ENCODE data around the gene MOCS1. TPM values are rescaled to one million over a fixed set of nuclear protein-coding genes. Genes with fewer than 3 reads are reported as not detected.

Gene MOCS1
- total RNA-seq, 4 donors from 2014 or later: 26.4 to 61.7 (median 38.4) TPM

DNA sequence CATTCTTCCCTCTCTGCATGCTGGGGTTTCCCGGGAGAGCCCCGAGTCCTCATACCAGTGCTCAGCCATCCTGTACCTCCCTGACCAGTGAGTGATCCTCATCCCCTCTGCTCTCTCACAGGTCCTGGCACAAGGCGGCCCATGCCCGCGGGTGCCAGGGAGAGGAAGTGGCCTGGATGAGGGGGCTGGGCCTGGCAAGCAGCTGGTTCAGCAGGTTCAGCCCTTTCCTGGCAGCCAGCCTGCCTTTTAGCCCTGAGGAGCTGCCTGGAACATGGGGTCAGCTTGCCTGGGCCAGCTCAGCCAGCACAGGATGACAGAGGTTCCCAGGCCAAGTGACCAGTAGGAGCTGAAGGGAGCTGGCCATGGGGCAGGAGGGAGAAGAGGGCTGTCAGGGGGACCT, 10.9 kb downstream of the MOCS1 start:
- Histone ChIP-seq H3K27ac (peak overlapping the region in 3 of 4 donors; percentile 63 to 99 (median 77)), H3K36me3 (peaks cover 0 to 29% of the 10 kb centered on the region in 2 donors), H3K4me1 (peaks cover 44 to 57% of the 10 kb centered on the region in 2 donors), H3K4me3 (no peak overlapping the region), H3K27me3 (no peaks in the 10 kb centered on the region), H3K9me3 (no peaks in the 10 kb centered on the region)
- DNase-seq (peak; percentile 87), ATAC-seq (peak; percentile 50 to 55)
- in situ Hi-C loops (cut with MboI; ENCODE audit: low sequenced_read_pairs in 4 of 4): no loop called here
- TF ChIP-seq, protein P1, sequence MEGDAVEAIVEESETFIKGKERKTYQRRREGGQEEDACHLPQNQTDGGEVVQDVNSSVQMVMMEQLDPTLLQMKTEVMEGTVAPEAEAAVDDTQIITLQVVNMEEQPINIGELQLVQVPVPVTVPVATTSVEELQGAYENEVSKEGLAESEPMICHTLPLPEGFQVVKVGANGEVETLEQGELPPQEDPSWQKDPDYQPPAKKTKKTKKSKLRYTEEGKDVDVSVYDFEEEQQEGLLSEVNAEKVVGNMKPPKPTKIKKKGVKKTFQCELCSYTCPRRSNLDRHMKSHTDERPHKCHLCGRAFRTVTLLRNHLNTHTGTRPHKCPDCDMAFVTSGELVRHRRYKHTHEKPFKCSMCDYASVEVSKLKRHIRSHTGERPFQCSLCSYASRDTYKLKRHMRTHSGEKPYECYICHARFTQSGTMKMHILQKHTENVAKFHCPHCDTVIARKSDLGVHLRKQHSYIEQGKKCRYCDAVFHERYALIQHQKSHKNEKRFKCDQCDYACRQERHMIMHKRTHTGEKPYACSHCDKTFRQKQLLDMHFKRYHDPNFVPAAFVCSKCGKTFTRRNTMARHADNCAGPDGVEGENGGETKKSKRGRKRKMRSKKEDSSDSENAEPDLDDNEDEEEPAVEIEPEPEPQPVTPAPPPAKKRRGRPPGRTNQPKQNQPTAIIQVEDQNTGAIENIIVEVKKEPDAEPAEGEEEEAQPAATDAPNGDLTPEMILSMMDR (IDR thresholded peaks at IDR 0.05 in 4 of 5, conservative IDR thresholded peaks at IDR 0.05 in 1 of 5): no peak
- TF ChIP-seq POLR2A (IDR thresholded peaks at IDR 0.05): no peak
- intact Hi-C loops (cut with DNase I; ENCODE audit: low total_unique reads): no loop called here

DNA sequence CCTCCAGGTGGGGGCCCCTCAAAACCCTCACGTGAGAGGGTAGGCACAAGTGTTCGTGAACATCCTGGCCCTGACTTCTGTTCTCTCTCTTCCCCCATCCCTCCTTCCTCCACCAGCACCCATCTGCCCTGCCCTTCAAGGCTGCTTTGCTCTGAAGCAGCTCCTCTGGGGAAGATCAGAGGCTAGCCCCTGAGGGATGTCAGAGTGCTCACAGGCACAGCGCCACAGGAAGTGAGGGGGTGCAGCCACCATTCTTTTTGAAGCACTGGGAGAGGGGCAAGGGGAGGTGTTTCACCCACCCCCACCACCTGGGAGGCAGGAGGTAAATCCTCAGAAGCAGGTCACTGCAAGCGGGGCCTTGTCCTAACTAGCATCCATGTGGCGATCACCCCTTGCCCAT, 11.4 kb downstream of the MOCS1 start:
- peaks cover 0 to 34% of the 10 kb centered on the region in 2 donors for H3K36me3 ChIP-seq
- no peaks in the 10 kb centered on the region for H3K9me3 ChIP-seq
- DNase-seq (no peak), ATAC-seq (no peak)
- no peak overlapping the region for H3K4me3 ChIP-seq
- H3K27me3 ChIP-seq: no peaks in the 10 kb centered on the region
- intact Hi-C loops (cut with DNase I; ENCODE audit: low total_unique reads): no loop called here
- in situ Hi-C loops (cut with MboI; ENCODE audit: low sequenced_read_pairs in 4 of 4): no loop called here
- H3K4me1 ChIP-seq: peaks cover 39 to 51% of the 10 kb centered on the region in 2 donors
- H3K27ac ChIP-seq: peak overlapping the region in 3 of 4 donors; percentile 63 to 99 (median 77)
- TF ChIP-seq, protein P1 (IDR thresholded peaks at IDR 0.05 in 4 of 5, conservative IDR thresholded peaks at IDR 0.05 in 1 of 5): no peak
- TF ChIP-seq POLR2A (IDR thresholded peaks at IDR 0.05): no peak

DNA sequence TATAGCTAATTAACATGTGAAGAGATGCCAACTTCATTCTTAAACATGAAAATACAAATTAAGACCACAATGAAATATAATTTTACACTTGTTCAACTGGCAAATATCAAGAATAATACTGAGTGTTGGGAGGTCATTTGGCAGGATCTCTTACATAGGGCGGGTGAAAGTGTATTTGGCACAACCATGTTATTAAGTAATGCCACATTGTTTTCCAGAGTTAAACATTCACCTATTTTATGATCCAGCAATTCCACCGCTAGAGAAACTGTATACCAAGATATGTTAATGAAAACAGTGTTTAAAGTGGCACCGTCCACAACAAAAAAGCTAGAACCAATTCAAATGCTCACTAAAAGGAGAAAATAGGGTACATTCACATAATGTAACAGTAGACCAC, 14.1 kb downstream of the MOCS1 start:
- in situ Hi-C loops (cut with MboI; ENCODE audit: low sequenced_read_pairs in 4 of 4): no loop called here
- ATAC-seq (no peak), DNase-seq (no peak)
- intact Hi-C loops (cut with DNase I; ENCODE audit: low total_unique reads): no loop called here
- Histone ChIP-seq H3K4me3 (no peak overlapping the region), H3K36me3 (peaks cover 0 to 50% of the 10 kb centered on the region in 2 donors), H3K4me1 (peaks cover 26 to 29% of the 10 kb centered on the region in 2 donors), H3K27ac (no peak overlapping the region), H3K9me3 (no peaks in the 10 kb centered on the region), H3K27me3 (no peaks in the 10 kb centered on the region)
- no peak for TF ChIP-seq POLR2A (IDR thresholded peaks at IDR 0.05)
- TF ChIP-seq, protein P1 (IDR thresholded peaks at IDR 0.05 in 4 of 5, conservative IDR thresholded peaks at IDR 0.05 in 1 of 5): no peak

DNA sequence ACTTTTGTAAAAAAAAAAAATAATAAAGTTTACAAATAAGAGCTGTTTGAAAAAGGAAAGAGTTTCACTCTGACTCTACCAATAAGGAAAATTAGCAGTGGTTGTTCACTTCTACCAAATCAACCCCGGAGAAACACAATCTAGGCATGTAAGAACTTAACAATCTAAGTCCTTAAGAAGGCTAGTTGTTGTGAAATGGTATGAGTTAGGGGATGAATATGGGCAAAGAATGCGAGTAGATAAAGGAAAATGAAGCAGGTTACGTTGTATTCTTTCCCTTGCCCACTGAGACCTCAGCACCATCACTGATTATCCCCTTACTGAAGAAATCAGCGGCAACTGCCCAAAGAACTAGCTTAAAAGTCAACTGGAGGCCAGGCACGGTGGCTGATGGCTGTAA, 15.4 kb downstream of the MOCS1 start:
- Histone ChIP-seq H3K4me1 (peaks cover 13 to 15% of the 10 kb centered on the region in 2 donors), H3K9me3 (no peaks in the 10 kb centered on the region), H3K4me3 (no peak overlapping the region), H3K36me3 (peaks cover 0 to 47% of the 10 kb centered on the region in 2 donors), H3K27ac (no peak overlapping the region), H3K27me3 (no peaks in the 10 kb centered on the region)
- DNase-seq: no peak
- in situ Hi-C loops (cut with MboI; ENCODE audit: low sequenced_read_pairs in 4 of 4) (no loop called here), intact Hi-C loops (cut with DNase I; ENCODE audit: low total_unique reads) (no loop called here)
- no peak for ATAC-seq
- TF ChIP-seq POLR2A (IDR thresholded peaks at IDR 0.05): no peak

DNA sequence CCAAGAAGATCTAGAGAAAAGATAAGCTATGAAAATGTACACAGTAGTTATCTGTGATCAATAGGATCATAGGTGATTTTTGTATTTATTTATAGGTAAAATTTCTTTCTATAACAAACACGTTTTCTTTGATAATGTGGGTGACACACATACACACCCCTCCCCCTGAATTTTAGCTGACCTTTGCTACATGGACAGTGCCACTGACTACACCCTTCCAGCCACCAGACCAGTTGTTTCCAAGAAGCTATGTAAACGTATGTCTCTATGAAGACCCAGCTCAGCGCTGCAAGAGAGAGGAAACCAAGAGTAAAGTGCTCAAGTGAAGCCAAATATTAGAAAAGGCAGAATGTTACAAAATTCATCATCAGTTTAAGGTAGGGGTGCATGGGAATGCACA, 16.3 kb downstream of the MOCS1 start:
- ATAC-seq: no peak
- Histone ChIP-seq H3K27me3 (no peaks in the 10 kb centered on the region), H3K36me3 (peaks cover 0 to 47% of the 10 kb centered on the region in 2 donors), H3K27ac (no peak overlapping the region), H3K9me3 (no peaks in the 10 kb centered on the region), H3K4me1 (peaks cover 5 to 7% of the 10 kb centered on the region in 2 donors), H3K4me3 (no peak overlapping the region)
- no peak for DNase-seq
- TF ChIP-seq, protein P1 (IDR thresholded peaks at IDR 0.05 in 4 of 5, conservative IDR thresholded peaks at IDR 0.05 in 1 of 5): no peak
- no peak for TF ChIP-seq POLR2A (IDR thresholded peaks at IDR 0.05)
- intact Hi-C loops (cut with DNase I; ENCODE audit: low total_unique reads) (no loop called here), in situ Hi-C loops (cut with MboI; ENCODE audit: low sequenced_read_pairs in 4 of 4) (no loop called here)
